Raji (cell line): ENCODE data around the gene COL5A1.

Source experiments
- POLR2A ChIP-seq: IDR thresholded peaks from 2 replicates; pipeline ENCODE4 v1.6.1; 2011; ENCODE audit warnings: low read depth, low read length, control low read depth; ENCODE audit not compliant: insufficient read depth

Gene COL5A1

DNA sequence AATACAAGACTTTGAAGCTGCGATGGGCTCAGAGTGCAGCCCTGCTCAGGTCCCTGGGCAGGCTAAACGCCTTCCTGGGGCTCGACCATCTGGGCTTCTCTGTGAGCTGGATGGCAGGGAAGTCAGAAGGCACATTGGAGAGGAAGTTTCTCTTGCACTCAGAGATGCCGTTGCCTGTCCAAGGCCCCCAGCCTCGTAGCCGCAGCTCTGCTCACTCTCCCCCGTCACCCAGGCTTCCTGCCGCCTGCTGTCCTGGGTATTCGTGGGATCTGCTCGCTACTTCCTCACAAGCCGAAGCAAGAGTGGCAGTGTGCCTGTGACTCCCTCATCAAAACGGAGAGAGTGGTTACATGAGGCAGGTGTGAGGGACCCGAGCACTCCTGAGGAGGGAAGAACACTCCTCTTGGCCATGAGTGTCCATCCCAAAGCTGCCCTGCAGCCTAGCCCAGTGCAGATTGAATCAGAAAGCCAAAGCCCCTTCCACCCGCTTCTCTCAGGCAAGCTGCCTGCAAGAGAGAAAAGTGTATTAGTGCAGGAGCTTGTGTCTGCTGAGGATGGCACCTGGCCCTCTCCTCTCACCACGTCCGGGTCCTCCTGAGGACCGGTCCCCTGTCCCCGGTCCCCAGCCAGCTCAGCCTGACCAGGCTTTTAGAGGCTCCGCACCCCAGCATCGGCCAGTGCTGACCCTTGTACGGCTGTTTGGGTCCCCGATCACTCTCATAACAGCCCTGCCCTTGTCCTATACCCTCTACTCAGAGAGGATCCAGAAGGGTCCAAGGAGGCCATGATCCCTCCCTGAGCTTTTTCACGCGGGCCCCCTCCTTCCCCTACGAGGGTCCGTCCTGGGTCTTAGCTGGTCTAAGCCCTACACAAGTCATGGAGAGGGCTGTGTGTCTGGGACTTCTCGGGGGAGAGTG lies 246.3 kb downstream of the COL5A1 start:
- no peak for TF ChIP-seq POLR2A

GRCh38 chr9:134888603-134889190 lies 247.1 kb downstream of the COL5A1 start:
- no peak for TF ChIP-seq POLR2A

GRCh38 chr9:134889386-134890154 lies 248.0 kb downstream of the COL5A1 start:
- TF ChIP-seq POLR2A: no peak

DNA sequence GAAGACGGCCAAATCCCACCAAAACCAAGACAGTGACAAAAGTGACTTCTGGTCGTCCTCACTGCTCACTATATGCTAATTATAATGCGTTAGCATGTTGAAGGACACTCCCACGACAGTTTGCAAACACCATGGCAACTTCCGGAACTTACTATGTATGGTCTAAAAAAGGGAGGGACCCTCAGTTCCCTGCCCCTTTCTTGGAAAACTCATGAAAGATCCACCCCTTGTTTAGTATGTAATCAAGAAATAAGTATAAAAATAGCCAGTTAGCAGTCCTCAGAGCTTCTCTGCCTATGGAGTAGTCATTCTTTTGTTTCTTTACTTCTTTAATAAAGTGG lies 248.5 kb downstream of the COL5A1 start:
- TF ChIP-seq POLR2A: no peak

- TF ChIP-seq POLR2A: no peak
Measured at GRCh38 chr9:134891053-134891452, 249.4 kb downstream of the COL5A1 start.

GRCh38 chr9:134891713-134892112 lies 250.1 kb downstream of the COL5A1 start:
- no peak for TF ChIP-seq POLR2A

GRCh38 chr9:134892221-134892620 lies 250.6 kb downstream of the COL5A1 start:
- no peak for TF ChIP-seq POLR2A

DNA sequence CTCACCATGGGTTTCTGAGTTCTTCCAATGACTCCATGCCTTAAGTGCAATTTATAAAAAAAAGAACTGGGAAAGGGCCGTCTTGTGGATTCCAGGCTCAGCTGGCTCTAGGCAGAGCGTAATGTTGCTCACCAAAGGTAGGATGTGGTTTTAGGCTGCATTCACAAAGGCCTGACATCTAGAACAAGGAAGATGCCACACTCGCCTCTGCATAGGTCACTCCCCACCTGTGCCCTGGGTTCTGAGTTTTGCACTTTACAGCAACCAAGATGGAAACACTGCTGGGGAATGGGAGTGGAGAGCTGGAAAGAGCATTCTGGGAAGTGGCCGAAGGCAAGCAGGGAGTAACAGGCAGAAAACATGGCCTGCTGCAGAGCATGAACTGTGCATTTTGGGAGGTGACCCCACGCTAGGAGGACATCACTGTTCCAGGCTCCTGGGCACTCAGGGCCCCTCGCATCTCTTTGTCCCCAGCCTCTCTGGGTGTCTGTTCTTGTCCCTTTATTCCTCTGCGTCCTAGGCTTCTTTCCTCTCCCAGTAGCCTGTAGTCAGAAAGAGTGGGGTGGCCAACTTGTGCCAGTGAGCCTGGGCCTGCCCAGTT lies 251.3 kb downstream of the COL5A1 start:
- no peak for TF ChIP-seq POLR2A
